NB4 (cell line): ENCODE data around the gene TFEC.
A peak's percentile ranks its signal among the peaks of the same experiment; 100 is the strongest.

ENCODE experiments used
- DNase-seq: peaks from one replicate; pipeline ENCODE4 v3.0.0; 2010; ENCODE audit warnings: low read depth
- H3K4me3 ChIP-seq: one replicate; pipeline ENCODE4 v1.5.1; 2011; ENCODE audit warnings: mild to moderate bottlenecking, low read depth, low read length, moderate library complexity
- MYC ChIP-seq: IDR thresholded peaks from 2 replicates; pipeline ENCODE4 v1.6.1; 2011; ENCODE audit warnings: low read depth, low read length
- POLR2A ChIP-seq: IDR thresholded peaks from 2 replicates; pipeline ENCODE4 v1.6.1; 2011; ENCODE audit warnings: mild to moderate bottlenecking; ENCODE audit not compliant: insufficient read length; ENCODE audit errors: extremely low read depth
- TF ChIP-seq, protein P1 (sequence below): IDR thresholded peaks from one replicate; pipeline ENCODE4 v1.5.1; 2012; ENCODE audit warnings: low read depth, low read length
- TF ChIP-seq, protein P2 (sequence below): IDR thresholded peaks from 2 replicates; pipeline ENCODE4 v1.6.1; 2011; ENCODE audit warnings: low read depth, low read length

Gene TFEC

DNA sequence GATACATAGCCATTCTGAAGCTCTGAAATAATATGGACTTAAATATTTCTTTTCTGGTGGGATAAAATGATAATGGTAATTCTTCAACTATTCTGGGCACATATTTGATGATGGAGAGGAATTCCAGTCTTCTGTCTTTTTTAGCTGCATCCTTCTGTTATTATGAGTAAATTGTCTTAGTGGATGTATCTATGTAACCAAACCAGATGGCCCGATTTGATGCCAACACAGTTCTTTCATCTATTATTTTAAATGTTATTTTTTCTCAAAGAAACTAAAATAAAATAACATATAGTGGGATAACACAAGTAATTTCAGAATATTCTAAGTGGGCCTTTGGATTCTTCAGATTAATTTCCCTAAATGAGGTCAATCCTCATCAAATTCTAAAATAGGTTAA, 110.2 kb downstream of the TFEC start:
- DNase-seq, result no peak
- no peak overlapping the region for H3K4me3 ChIP-seq
- TF ChIP-seq, protein P1, sequence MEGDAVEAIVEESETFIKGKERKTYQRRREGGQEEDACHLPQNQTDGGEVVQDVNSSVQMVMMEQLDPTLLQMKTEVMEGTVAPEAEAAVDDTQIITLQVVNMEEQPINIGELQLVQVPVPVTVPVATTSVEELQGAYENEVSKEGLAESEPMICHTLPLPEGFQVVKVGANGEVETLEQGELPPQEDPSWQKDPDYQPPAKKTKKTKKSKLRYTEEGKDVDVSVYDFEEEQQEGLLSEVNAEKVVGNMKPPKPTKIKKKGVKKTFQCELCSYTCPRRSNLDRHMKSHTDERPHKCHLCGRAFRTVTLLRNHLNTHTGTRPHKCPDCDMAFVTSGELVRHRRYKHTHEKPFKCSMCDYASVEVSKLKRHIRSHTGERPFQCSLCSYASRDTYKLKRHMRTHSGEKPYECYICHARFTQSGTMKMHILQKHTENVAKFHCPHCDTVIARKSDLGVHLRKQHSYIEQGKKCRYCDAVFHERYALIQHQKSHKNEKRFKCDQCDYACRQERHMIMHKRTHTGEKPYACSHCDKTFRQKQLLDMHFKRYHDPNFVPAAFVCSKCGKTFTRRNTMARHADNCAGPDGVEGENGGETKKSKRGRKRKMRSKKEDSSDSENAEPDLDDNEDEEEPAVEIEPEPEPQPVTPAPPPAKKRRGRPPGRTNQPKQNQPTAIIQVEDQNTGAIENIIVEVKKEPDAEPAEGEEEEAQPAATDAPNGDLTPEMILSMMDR, result no peak
- TF ChIP-seq POLR2A (no peak), MYC (no peak)
- TF ChIP-seq, protein P2, sequence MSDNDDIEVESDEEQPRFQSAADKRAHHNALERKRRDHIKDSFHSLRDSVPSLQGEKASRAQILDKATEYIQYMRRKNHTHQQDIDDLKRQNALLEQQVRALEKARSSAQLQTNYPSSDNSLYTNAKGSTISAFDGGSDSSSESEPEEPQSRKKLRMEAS, result no peak

DNA sequence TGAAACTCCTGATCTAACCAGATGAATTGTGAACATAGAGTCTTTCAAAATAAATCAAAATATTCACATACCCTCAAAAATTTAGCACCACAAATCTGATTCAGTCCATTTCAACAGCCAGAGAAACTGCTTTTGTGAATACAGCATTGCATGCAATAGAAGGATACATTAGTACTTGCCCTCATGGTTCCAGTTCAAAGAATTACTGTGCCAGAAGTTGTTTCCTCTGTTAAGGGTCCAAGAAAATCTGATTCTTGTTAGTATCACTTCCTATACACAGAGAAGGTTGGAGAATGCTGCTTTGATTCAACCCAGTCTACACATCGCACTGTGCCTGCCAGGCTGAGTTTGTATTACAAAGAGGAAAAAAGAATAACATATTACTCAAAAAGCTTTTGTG, 115.6 kb downstream of the TFEC start:
- no peak overlapping the region for H3K4me3 ChIP-seq
- TF ChIP-seq, protein P1, result no peak
- TF ChIP-seq MYC, result no peak
- TF ChIP-seq POLR2A, result no peak
- TF ChIP-seq, protein P2, result no peak
- no peak for DNase-seq

DNA sequence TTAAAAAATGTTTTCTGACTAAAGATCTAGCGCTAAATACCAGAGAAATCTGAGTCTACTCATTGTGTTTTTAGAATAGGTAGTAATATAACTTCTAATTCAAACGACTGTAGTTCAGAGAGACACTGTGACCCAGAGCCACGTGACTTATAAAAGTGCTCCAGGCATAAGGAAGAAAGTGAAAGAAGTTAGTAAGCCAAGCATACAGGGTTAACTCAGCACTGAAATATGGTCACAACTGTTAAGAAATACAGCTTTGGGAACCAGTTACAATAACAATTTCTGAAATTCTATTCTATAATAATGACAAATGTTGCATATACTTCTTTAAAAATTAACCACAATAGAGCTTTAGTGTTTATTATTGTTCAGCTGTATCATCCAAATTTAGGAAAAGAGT, 119.1 kb downstream of the TFEC start:
- no peak for TF ChIP-seq MYC
- TF ChIP-seq, protein P2, result peak; percentile 35; the same call in 1 of the 2 replicates
- no peak overlapping the region for H3K4me3 ChIP-seq
- DNase-seq, result no peak

DNA sequence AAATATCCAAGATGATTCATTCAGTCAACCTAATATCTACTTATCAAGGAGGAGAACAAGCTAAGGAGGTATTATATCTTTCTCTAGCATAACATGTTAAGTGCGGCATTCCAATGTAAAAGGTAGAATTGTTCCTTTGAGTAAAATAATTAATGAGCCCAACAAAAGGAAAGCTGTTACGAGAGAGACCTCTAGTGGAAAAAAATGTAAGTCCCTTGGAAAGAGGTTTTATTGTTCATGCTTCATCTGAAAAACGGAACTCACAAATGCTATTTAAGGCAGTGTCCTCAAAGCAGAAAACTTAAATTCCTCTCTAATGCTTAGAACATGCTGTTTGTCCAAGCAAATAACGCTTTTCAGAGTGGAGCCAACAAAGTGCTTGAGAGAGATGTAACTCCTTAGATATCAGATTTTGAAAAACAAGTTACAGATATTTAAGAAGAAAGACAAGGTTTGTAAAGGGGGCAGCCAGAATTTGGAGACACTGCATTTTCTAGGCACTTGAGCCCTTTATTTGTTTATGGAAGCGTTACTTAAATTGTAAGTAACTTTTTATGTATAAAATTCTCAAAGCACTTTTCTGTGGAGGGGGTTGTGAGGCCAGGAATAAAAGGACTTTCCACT, 119.9 kb downstream of the TFEC start:
- peak; percentile 67 for DNase-seq
- TF ChIP-seq, protein P1, result peak; percentile 48
- TF ChIP-seq, protein P2, result no peak
- TF ChIP-seq MYC, result no peak
- no peak overlapping the region for H3K4me3 ChIP-seq

DNA sequence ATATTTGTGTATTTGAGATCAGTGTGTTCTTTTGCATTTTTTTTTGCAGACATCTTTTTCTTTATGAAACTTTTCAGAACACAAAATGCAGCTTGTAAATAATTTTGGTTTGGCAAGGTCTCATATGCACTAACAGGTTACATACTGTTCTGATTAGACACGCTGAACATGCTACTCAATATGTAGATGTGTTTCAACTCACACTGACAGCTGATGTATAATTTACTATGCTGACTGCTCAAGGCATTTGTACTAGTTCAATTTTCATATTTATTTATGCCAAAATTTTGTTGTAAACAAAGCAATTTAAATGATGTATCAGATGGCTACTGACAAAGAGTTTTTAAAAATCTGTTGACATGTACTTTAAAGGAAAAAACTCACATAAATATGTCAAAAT, 123.8 kb downstream of the TFEC start:
- DNase-seq, result no peak
- TF ChIP-seq, protein P2, result no peak
- no peak for TF ChIP-seq POLR2A
- H3K4me3 ChIP-seq, result no peak overlapping the region

DNA sequence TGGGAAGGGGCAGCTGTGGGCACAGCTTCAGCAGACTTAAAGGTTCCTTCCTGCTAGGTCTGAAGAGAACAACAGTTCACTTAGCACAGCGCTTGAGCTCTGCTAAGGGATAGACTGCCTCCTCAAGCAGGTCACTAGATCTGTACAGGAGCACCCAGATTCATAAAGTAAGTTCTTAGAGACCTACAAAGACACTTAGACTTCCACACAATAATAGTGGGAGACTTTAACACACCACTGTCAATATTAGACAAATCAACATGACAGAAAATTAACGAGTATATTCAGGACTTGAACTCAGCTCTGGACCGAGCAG, 140.9 kb downstream of the TFEC start:
- no peak for DNase-seq
- H3K4me3 ChIP-seq, result no peak overlapping the region
- TF ChIP-seq POLR2A (no peak), MYC (no peak)
- TF ChIP-seq, protein P1, result no peak
- TF ChIP-seq, protein P2, result no peak

DNA sequence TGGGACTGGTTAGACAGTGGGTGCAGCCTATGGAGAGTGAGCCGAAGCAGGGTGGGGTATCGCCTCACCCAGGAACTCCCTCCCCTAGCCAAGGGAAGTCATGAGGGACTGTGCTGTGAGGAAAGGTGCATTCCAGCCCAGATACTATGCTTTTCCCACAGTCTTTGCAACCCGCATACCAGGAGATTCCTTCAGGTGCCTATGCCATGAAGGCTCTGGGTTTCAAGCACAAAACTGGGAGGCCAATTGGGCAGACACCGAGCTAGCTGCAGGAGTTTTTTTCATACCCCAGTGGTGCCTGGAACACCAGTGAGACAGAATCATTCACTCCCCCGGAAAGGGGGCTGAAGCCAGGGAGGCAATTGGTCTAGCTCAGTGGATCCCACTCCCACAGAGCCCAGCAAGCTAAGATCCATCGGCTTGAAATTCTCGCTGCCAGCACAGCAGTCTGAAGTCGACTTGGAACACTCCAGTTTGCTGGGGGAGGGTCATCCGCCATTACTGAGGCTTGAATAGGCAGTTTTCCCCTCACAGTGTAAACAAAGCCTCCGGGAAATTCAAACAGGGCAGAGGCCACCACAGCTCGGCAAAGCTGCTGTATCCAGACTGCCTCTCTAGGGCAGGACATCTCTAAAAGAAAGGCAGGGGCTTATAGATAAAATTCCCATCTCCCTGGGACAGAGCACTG, 141.4 kb downstream of the TFEC start:
- DNase-seq, result no peak
- TF ChIP-seq MYC (no peak), POLR2A (no peak)
- TF ChIP-seq, protein P2, result no peak
- TF ChIP-seq, protein P1, result no peak
- H3K4me3 ChIP-seq, result no peak overlapping the region
